CD4-positive, alpha-beta T cell treated with Interleukin-10 for 1 hour (primary cell): ENCODE data around the gene TMEM127.
"Not testable (repeated sequence)": the region's sequence is repeated elsewhere in the genome, so short reads cannot be mapped to it uniquely, and the experiment has no call there.

ENCODE experiments used
- DNase-seq: peaks from one replicate; pipeline ENCODE4 v3.0.0-alpha.2; 2020

The TMEM127 gene

GRCh38 chr2:96240341-96241038 lies 25.3 kb downstream of the TMEM127 start:
- DNase-seq = no peak

DNA sequence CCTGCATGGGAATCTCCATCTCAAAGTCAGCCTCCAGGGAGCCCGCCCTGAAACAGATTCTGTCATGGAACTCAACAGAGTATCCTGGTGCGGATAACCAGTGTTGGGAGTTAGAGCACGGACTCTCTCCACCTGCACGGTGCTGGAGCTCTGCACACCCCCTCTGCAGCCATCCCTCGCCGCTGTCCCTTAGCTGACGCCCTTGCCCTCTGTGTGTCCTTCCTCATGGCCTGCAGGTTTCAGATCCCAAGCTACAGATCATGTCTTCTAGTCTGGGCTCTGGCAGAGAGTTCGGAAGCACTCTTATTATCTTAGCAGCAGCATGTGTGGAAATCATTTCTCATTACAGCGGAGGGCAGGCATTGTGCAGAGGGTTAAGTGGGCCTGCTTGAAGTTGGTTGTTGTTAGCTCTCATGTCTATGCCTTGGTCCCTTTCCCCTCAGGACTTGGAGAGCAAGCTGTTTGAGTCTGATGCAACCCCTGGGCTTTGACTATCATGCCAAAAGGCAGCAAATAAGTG lies 26.0 kb downstream of the TMEM127 start:
- no peak for DNase-seq

GRCh38 chr2:96239091-96239490 lies 26.7 kb downstream of the TMEM127 start:
- DNase-seq = no peak

GRCh38 chr2:96238266-96238665 lies 27.5 kb downstream of the TMEM127 start:
- DNase-seq = no peak

GRCh38 chr2:96236882-96237281 lies 28.9 kb downstream of the TMEM127 start:
- no peak for DNase-seq

DNA sequence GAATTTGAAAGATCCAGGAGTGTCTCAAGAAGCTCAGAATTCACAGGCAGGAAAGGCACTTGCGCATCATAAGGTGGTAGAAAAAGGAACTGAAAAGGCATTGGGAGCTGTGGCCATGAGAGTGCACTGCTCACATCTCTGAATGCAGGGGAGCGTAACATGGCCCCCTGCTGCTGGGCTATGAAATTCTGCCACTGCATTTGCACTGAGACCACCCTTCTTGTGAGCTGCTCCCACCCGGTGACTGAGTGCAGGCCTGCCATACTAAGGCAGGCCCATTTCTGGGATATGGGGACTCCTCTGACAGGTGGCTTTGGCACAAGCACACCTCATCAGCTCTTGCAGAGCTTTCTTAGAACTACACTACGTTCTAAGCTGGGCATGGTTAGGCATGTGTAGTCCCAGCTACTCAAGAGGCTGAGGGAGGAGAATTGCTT lies 31.9 kb downstream of the TMEM127 start:
- DNase-seq = no peak

DNA sequence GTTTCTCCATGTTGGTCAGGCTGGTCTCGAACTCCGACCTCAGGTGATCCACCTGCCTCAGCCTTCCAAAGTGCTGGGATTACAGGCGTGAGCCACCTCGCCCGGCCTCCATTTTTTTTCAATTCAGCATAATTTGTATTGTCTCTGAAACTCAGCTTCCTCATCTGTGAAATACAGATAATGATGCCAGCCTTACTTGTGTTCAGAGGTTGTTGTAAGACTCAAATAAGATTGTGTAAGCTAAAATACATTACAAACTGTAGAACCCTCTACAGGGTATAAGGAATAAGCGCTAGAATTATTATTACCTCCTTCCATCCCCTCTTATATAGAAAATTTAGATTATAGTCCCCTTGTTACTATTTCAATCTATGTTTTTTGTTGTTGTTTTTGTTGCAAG lies 32.4 kb downstream of the TMEM127 start:
- no peak for DNase-seq

- DNase-seq = no peak
Measured at GRCh38 chr2:96231316-96231715, 34.5 kb downstream of the TMEM127 start.

DNA sequence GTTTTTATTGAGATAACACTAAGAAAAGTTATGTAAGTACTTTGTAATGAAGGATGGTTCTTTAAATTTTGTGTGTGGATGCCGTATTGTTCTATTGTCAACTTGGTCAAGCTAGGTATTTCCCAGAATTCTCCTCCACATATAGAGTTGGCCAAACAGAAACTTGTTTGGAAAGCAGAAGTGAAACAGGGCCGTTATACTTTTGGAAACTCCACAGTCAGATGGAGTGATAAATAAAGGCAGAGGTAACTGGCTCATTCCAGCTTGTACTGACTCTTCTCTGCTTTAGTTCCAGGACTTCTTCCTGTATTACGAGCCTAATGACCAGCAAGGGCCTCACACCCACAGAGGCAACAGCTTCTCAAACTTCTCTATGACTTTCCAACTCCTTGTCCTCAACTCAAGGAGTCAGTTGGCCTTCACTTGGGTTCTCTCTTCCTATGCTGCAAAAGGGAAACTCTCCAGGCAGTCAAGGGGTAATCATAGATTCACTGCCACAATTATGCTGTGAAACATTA lies 40.7 kb downstream of the TMEM127 start:
- no peak for DNase-seq

DNA sequence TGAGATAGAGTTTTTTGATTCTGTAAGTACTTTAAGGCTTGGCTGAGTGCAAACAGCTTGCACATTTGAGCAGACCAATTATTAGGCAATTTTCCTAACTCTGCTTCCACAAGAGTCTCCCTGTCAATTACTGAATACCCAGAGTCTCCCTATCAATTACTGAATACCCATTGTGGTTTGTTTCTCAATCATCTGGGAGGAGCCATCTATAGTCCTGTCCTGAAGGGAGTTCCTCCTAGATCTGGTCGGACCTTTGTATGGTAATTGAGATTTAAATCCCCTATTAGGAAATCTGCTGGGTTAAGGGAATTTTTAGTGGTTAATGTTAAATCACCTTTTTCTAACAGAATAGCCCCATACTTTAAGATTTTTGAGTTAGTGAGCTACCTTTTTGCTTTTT lies 44.7 kb downstream of the TMEM127 start:
- DNase-seq = not testable (repeated sequence)

- not testable (repeated sequence) for DNase-seq
Measured at GRCh38 chr2:96219959-96220358, 45.8 kb downstream of the TMEM127 start.

- DNase-seq = no peak
Measured at GRCh38 chr2:96218508-96219131, 47.2 kb downstream of the TMEM127 start.

DNA sequence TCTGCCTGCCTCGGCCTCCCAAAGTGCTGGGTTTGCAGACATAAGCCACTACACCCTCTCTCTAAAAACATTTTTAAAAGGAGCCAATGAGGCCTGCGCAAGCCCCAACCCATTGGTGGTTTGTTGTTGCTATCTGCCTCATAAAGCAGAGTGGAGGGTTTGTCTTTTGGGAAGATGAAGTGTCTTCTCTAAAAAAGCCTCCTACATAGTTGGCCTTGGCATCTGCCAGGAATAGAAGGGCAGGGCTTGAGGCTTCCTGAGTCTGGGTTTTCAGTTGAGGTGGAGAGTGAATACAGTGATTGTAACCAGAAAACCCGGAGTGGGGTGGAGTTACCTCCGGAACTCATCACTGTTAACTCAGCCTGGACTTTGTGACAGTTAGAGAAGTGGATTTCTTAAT lies 51.2 kb downstream of the TMEM127 start:
- DNase-seq = no peak

DNA sequence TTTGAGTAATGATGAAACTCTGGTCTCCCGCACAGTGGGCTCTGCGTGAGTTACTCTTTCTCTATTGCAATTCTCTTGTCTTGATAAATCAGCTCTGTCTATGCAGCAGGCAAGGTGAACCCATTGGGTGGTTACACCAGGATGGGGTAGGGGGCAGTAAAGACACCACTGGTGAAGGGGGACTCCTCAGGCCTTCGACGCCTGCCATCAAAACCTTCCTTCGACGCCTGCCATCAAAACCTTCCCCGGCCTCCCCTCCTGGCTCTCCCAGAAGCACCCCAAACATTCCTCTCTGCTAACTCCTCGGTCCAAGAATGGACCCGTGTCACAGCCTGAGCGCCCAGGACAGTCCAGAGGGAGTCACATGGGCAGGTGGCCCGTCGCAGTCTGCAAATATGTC lies 52.4 kb downstream of the TMEM127 start:
- no peak for DNase-seq

- DNase-seq = no peak
Measured at GRCh38 chr2:96212339-96212738, 53.5 kb downstream of the TMEM127 start.

DNA sequence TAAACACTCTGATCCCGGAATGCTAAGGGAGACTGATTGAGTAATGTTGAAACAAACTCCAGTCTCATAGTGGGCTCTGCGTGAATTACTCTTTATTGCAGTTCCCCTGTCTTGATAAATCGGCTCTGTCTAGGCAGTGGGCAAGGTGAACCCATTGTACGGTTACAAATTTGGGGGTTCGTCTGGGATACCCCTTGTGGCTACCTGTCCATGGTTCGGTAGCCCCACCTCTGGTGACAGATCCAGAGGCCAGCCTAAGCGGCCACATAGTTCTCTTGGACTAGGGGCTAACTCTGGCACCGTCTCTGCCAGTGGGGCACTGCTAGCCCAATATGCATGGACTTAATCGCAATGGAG lies 56.1 kb downstream of the TMEM127 start:
- DNase-seq = no peak

- no peak for DNase-seq
Measured at GRCh38 chr2:96209011-96209728, 56.6 kb downstream of the TMEM127 start.

GRCh38 chr2:96208143-96209010 lies 57.4 kb downstream of the TMEM127 start, which contains the start of gene STARD7:
STARD7 (minus strand) TSS chr2:96208827; CDS start chr2:96208434, 393 bp downstream.
- peak; percentile 96 for DNase-seq

DNA sequence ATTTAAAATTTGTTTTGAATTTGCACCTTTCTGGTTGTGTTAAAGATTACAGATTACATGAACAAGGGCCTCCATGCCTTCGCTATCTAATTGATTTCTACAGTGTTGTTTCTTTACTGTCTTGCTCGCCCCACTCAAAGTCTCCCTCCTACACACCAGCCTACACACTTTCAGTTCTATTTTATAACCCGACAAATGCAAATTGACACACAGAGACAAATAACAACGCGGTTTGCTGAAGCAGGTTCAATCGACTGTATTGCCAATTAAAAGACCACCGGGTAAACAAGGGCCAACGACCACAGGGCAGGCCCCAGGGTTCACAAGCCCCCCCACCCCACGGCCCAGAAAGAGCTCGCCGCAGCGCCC lies 58.0 kb downstream of the TMEM127 start:
- no peak for DNase-seq

DNA sequence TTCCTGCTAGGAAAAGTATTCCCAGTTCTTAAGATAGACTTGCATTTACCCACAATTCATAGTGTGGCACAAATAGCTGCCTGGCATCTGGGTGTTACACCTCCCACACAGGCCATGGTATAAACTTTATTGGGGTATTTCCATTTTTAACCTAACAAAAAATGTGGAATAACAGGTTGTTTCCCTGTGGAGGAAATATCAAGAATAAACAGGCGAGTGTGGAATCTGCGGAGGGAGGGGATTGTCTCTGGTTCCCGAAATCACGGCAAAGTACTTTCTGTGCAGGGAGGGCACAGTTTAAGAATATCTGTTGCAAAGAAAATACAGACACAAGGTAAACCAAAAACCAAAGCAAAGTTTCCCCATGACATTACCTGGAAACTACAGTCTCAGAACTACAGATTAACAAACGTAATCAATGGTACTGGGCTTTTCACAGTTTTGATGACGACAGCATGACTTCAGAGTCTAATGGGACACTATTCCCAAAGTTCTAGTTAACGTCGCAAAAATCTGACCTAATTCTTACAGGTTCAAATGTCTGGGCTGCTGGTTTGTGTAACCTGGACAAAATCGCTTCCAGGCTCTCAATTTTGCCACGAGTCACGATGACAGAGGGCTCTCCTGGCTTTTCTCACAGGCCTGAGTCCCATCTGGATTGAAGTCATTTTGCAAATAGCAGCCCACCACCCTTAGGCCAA lies 58.6 kb downstream of the TMEM127 start:
- peak; percentile 41 for DNase-seq

DNA sequence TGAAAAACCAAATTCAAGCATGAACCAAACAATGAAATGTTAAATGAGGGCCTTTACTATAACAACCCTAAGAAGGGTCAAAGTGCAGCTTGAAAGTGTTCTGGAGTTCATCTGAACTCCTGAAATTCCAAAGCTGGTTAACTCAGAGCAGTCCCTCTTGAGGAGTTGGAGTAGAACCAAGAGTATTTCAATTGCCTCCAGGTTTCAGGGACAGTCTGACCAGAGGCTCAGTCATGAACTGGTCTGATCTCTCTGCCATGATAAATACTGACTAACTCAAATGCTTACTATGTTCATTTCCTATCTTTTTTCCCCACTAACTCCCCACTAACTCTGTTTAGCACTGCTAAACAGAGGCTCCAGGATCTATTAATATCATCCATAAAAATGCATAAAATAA lies 59.9 kb downstream of the TMEM127 start:
- DNase-seq = no peak
